Right lobe of liver (tissue), 6 donors: ENCODE measurements around the gene SAV1. TPM values are rescaled to one million over a fixed set of nuclear protein-coding genes. Genes with fewer than 3 reads are reported as not detected.
"Not testable (repeated sequence)": the region's sequence is repeated elsewhere in the genome, so short reads cannot be mapped to it uniquely, and the experiment has no call there.

Experiments used
- ATAC-seq, 4 donors: fragments of 200-7000 bp; cut with Tn5 transposase; one replicate each; pipeline ENCODE4 v1.9.1; 2020; ENCODE audit warnings: mild to moderate bottlenecking in 4 of 4, moderate library complexity in 4 of 4
- DNase-seq, 3 donors: peaks; one replicate each; pipeline ENCODE4 v3.0.0-alpha.2; 2020
- H3K27ac ChIP-seq, 3 donors: fragments of 200-600 bp; one replicate each; pipeline ENCODE4 v1.8.0; 2022
- H3K27me3 ChIP-seq, 2 donors: fragments of 200-600 bp; one replicate each; pipeline ENCODE4 v1.8.0; 2022
- H3K36me3 ChIP-seq, 4 donors: fragments of 200-600 bp; sonication (generic) in 1 of 4; one replicate each; pipeline versions ENCODE4 v1.5.1 to v1.8.0; 2017 to 2022; ENCODE audit warnings: control low read depth in 1 of 4
- H3K4me1 ChIP-seq, 4 donors: fragments of 200-600 bp; sonication (generic) in 1 of 4; one replicate each; pipeline versions ENCODE4 v1.5.1 to v1.8.0; 2017 to 2022; ENCODE audit warnings: control low read depth in 1 of 4
- H3K4me3 ChIP-seq, 3 donors: fragments of 200-600 bp; one replicate each; pipeline ENCODE4 v1.8.0; 2022
- H3K9me3 ChIP-seq, 4 donors: fragments of 200-600 bp; sonication (generic) in 1 of 4; one replicate each; pipeline versions ENCODE4 v1.5.1 to v1.8.0; 2017 to 2022; ENCODE audit warnings: control low read depth in 1 of 4
- POLR2A ChIP-seq: fragments of 450-650 bp; IDR thresholded peaks from one replicate; pipeline ENCODE4 v1.6.1; 2017; ENCODE audit warnings: antibody characterized with exemption, mild to moderate bottlenecking
- WGBS: methylation state at CpG from one replicate; pipeline ENCODE4 v1.1.6; 2018; ENCODE audit warnings: low coverage, low lambda C conversion rate; ENCODE audit not compliant: insufficient coverage; ENCODE audit errors: missing lambda C conversion rate; 5-methylcytosine and 5-hydroxymethylcytosine counted together
- intact Hi-C, 2 donors: fragments of 100-400 bp; cut with DNase I; formaldehyde crosslinking; loops; one replicate each; pipeline versions ENCODE4 v1.11.2 to v1.14.1; 2022
- total RNA-seq, 6 experiments: library from RNA; depleted of rRNA in 2 of 6; stranded (reverse); fragments of >200 nt in 2 of 6; fragmentation: NEBNext Ultra II Directional in 3 of 6; extraction: Animal tissue kit (Norgen Biotek cat#: 25700) in 3 of 6; gene quantifications; one replicate each; pipeline versions ENCODE4 v1.1.0 to v1.2.4, GENCODE V29; 2016 to 2023
- TF ChIP-seq, protein P1 (sequence below), 4 donors: fragments of 200-600 bp in 3 of 4; fragments of 450-650 bp in 1 of 4; IDR thresholded peaks; one replicate each; pipeline versions ENCODE4 v1.5.1 to v1.8.0; 2016 to 2022; ENCODE audit warnings: antibody characterized with exemption in 4 of 4, mild to moderate bottlenecking in 2 of 4
- donor health status: DM: no; HTN: yes; CAD: no.
- donor health status: DM: no; HTN: no; CAD: no.
- donor health status: DM: no; HTN: no; CAD: no.
- donor health status: DM: no; HTN: yes; CAD: no.
- donor health status: DM: no; HTN: yes; CAD: no.

The SAV1 gene
- total RNA-seq, 6 experiments from 2014 or later: 7.8 to 13.8 (median 10.0) TPM

DNA sequence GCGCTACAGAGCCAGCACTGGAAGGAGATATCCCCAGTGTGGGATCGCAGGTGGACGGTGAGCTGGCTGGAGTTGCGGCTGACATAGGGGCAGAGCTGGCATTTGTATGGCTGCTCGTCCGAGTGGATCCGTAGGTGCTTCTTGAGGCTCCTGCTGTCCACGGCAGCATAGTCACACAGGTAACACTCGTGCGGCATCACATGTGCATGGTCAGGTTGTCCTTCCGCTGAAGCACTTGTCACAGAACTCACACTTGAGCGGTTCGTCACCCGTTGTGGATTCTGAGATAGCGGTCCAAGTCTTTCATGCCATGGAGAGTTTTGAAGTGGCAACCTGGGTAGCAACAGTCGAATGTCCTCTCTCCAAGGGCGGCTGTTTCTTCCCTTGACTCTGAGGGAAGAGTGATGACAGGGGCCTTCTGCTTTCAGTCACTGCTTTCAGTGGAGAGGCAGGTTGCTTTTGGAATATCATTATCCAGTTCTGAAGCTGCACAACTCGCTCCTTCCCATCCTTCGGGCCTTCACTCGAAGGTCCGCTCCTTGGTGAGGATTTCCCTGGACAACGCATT lies 37.0 kb upstream of the SAV1 start:
- Histone ChIP-seq H3K27me3 (no peaks in the 10 kb centered on the region), H3K36me3 (no peaks in the 10 kb centered on the region), H3K4me3 (no peak overlapping the region), H3K27ac (no peak overlapping the region), H3K9me3 (no peaks in the 10 kb centered on the region), H3K4me1 (no peaks in the 10 kb centered on the region)
- 86% methylated on average over 5 of the region's 22 CpGs for WGBS
- ATAC-seq (no peak), DNase-seq (no peak)
- no peak for TF ChIP-seq POLR2A
- TF ChIP-seq, protein P1, sequence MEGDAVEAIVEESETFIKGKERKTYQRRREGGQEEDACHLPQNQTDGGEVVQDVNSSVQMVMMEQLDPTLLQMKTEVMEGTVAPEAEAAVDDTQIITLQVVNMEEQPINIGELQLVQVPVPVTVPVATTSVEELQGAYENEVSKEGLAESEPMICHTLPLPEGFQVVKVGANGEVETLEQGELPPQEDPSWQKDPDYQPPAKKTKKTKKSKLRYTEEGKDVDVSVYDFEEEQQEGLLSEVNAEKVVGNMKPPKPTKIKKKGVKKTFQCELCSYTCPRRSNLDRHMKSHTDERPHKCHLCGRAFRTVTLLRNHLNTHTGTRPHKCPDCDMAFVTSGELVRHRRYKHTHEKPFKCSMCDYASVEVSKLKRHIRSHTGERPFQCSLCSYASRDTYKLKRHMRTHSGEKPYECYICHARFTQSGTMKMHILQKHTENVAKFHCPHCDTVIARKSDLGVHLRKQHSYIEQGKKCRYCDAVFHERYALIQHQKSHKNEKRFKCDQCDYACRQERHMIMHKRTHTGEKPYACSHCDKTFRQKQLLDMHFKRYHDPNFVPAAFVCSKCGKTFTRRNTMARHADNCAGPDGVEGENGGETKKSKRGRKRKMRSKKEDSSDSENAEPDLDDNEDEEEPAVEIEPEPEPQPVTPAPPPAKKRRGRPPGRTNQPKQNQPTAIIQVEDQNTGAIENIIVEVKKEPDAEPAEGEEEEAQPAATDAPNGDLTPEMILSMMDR (IDR thresholded peaks at IDR 0.05): no peak
- intact Hi-C loops: no loop called here

DNA sequence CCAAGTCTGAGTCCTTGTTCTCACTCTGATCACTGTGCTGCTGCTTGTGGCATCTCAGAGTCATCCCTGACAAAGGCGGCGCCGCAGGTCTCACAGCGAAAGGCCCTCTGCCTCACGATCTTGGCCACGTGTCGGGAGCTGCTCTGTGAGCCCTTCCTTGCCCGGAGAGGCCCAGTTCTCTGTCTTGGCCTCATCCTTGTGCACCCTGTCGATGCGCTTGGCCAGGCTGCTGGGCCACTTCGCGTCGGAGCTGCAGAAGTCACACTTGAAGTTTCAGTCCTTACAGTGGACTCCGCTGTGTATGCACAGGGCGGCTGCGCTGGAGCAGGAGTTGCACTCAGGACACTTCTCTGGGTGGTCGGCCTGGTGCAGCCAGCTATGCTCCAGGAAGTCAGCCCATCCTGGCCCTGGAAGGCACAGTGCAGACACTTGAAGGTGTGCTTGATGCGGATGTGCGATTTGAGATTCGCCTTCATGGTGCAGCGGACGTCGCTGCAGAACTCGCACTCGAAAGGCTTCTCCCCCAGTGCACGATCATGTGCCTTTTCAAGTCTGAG lies 36.4 kb upstream of the SAV1 start:
- H3K36me3 ChIP-seq: no peaks in the 10 kb centered on the region
- DNase-seq (no peak), ATAC-seq (peak in 1 of 4 donors; percentile 19)
- H3K4me3 ChIP-seq: no peak overlapping the region
- no peak overlapping the region for H3K27ac ChIP-seq
- no peaks in the 10 kb centered on the region for H3K27me3 ChIP-seq
- intact Hi-C loops: no loop called here
- TF ChIP-seq, protein P1 (IDR thresholded peaks at IDR 0.05): no peak
- TF ChIP-seq POLR2A: no peak
- 96% methylated on average over 9 of the region's 26 CpGs for WGBS
- H3K4me1 ChIP-seq: no peaks in the 10 kb centered on the region
- H3K9me3 ChIP-seq: no peaks in the 10 kb centered on the region

DNA sequence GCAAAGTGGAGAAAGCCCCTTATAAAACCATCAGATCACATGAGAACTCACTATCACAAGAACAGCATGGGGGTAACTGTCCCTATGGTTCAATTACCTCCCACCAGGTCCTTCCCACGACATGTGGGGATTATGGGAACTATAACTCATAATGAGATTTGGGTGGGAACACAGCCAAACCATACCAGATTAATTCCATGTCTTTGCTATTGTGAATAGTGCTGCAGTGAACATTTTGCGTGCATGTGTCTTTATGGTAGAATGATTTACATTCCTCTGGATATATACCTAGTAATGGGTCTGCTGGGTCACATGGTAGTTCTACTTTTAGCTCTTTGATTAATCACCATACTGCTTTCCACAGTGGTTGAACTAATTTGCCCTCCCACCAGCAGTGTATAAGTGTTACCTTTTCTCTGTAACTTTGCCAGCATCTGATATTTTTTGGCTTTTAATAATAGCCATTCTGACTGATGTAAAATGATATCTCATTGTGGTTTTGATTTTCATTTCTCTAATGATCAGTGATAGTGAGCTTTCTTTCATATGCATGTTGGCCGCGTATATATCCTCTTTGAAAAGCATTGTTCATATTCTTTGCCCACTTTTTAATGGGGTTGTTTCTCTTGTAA lies 29.7 kb upstream of the SAV1 start:
- no peak for ATAC-seq
- no peak for DNase-seq
- Histone ChIP-seq H3K9me3 (no peaks in the 10 kb centered on the region), H3K36me3 (no peaks in the 10 kb centered on the region), H3K27ac (no peak overlapping the region), H3K4me1 (peaks cover 0 to 2% (median 0%) of the 10 kb centered on the region in 4 donors), H3K27me3 (no peaks in the 10 kb centered on the region), H3K4me3 (no peak overlapping the region)
- intact Hi-C loops: no loop called here
- 67% methylated on average over 4 of the region's 4 CpGs for WGBS
- no peak for TF ChIP-seq POLR2A
- TF ChIP-seq, protein P1 (IDR thresholded peaks at IDR 0.05): no peak

DNA sequence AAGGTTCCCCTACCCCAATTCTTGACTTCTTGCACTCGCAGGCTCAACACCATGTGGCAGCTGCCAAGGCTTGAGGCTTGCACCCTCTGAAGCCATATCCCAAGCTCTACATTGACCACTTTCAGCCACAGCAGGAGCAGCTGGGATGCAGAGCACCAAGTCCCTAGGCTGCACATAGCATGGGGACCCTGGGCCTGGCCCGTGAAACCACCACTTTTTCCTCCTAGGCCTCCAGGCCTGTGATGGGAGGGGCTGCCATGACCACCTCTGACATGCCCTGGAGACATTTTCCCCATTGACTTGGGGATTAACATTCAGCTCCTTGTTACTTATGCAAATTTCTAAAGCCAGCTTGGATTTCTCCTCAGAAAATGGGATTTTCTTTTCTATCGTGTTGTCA lies 26.2 kb upstream of the SAV1 start:
- H3K4me1 ChIP-seq, DNase-seq, H3K4me3 ChIP-seq, H3K9me3 ChIP-seq, intact Hi-C loops, H3K27ac ChIP-seq, H3K36me3 ChIP-seq, H3K27me3 ChIP-seq, ATAC-seq: not testable (repeated sequence)
- 90% methylated on average over 1 of the region's 3 CpGs for WGBS

DNA sequence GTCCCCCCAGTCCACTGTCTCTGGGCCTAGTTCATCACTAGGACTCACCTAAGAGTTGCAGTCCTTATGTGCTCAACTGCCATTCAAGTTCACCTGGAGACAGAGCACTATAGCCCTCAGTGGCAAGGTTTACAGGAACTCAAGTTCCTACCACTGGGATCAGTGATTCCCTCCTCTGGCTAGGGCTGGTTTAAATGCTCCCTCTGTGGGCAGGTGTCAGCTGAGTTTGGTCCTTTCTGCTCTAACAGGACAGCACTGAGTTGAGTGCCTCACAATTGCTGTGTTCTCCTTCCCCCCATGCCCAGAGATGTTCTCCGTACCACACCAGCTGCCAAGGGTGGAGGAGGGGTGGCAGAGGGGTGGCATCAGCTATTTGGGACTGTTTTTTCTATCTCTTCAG lies 20.8 kb upstream of the SAV1 start:
- Histone ChIP-seq H3K27ac (no peak overlapping the region), H3K27me3 (no peaks in the 10 kb centered on the region), H3K4me1 (no peaks in the 10 kb centered on the region), H3K36me3 (no peaks in the 10 kb centered on the region), H3K4me3 (no peak overlapping the region), H3K9me3 (no peaks in the 10 kb centered on the region)
- TF ChIP-seq, protein P1 (IDR thresholded peaks at IDR 0.05): peak in 1 of 4 donors; percentile 8
- TF ChIP-seq POLR2A: no peak
- ATAC-seq: peak in 1 of 4 donors; percentile 30
- DNase-seq: no peak
- intact Hi-C loops: no loop called here
- WGBS: 80% methylated on average over 1 of the region's 1 CpG
